ENCODE results near the gene SLC45A1.

The SLC45A1 gene

GRCh38 chr1:8360493-8361197 lies 42.7 kb downstream of the SLC45A1 start:
- H3K36me3 ChIP-seq (ENCODE audit: control insufficient read depth in 1 of 2, insufficient read depth in 2 of 2, low read length in 2 of 2) = peaks cover 57 to 89% of the 10 kb centered on the region in 2 donors
- H3K27ac ChIP-seq (ENCODE audit: low read depth, low read length) = no peak overlapping the region
- peaks cover 5 to 25% of the 10 kb centered on the region in 2 donors for H3K4me1 ChIP-seq (ENCODE audit: control insufficient read depth in 1 of 2, insufficient read depth in 2 of 2, low read length in 2 of 2)
- H3K9me3 ChIP-seq (ENCODE audit: control insufficient read depth in 1 of 2, low read length in 2 of 2) = no peaks in the 10 kb centered on the region
- H3K27me3 ChIP-seq (ENCODE audit: control insufficient read depth in 1 of 2, insufficient read depth in 2 of 2, low read length in 2 of 2) = no peaks in the 10 kb centered on the region
- H3K4me3 ChIP-seq (ENCODE audit: low read depth in 1 of 2, low read length in 2 of 2) = no peak overlapping the region
- no peak overlapping the region for H3K9ac ChIP-seq (ENCODE audit: low read depth in 1 of 2, low read length in 2 of 2)

GRCh38 chr1:8361198-8361849 lies 43.4 kb downstream of the SLC45A1 start:
- Histone ChIP-seq H3K27me3 (ENCODE audit: control insufficient read depth in 1 of 2, insufficient read depth in 2 of 2, low read length in 2 of 2) (no peaks in the 10 kb centered on the region), H3K4me3 (ENCODE audit: low read depth in 1 of 2, low read length in 2 of 2) (no peak overlapping the region), H3K36me3 (ENCODE audit: control insufficient read depth in 1 of 2, insufficient read depth in 2 of 2, low read length in 2 of 2) (peaks cover 55 to 89% of the 10 kb centered on the region in 2 donors), H3K9me3 (ENCODE audit: control insufficient read depth in 1 of 2, low read length in 2 of 2) (no peaks in the 10 kb centered on the region), H3K9ac (ENCODE audit: low read depth in 1 of 2, low read length in 2 of 2) (no peak overlapping the region), H3K4me1 (ENCODE audit: control insufficient read depth in 1 of 2, insufficient read depth in 2 of 2, low read length in 2 of 2) (peaks cover 5 to 25% of the 10 kb centered on the region in 2 donors), H3K27ac (ENCODE audit: low read depth, low read length) (no peak overlapping the region)

- H3K4me3 ChIP-seq (ENCODE audit: low read depth in 1 of 2, low read length in 2 of 2) = no peak overlapping the region
- no peak overlapping the region for H3K9ac ChIP-seq (ENCODE audit: low read depth in 1 of 2, low read length in 2 of 2)
- H3K9me3 ChIP-seq (ENCODE audit: control insufficient read depth in 1 of 2, low read length in 2 of 2) = no peaks in the 10 kb centered on the region
- H3K27me3 ChIP-seq (ENCODE audit: control insufficient read depth in 1 of 2, insufficient read depth in 2 of 2, low read length in 2 of 2) = no peaks in the 10 kb centered on the region
- no peak overlapping the region for H3K27ac ChIP-seq (ENCODE audit: low read depth, low read length)
- H3K36me3 ChIP-seq (ENCODE audit: control insufficient read depth in 1 of 2, insufficient read depth in 2 of 2, low read length in 2 of 2) = peaks cover 41 to 83% of the 10 kb centered on the region in 2 donors
- H3K4me1 ChIP-seq (ENCODE audit: control insufficient read depth in 1 of 2, insufficient read depth in 2 of 2, low read length in 2 of 2) = peaks cover 5 to 32% of the 10 kb centered on the region in 2 donors
Observed at GRCh38 chr1:8362701-8363101, 44.8 kb downstream of the SLC45A1 start.

- H3K36me3 ChIP-seq (ENCODE audit: control insufficient read depth in 1 of 2, insufficient read depth in 2 of 2, low read length in 2 of 2) = peaks cover 36 to 77% of the 10 kb centered on the region in 2 donors
- no peak overlapping the region for H3K9ac ChIP-seq (ENCODE audit: low read depth in 1 of 2, low read length in 2 of 2)
- no peak overlapping the region for H3K4me3 ChIP-seq (ENCODE audit: low read depth in 1 of 2, low read length in 2 of 2)
- H3K27me3 ChIP-seq (ENCODE audit: control insufficient read depth in 1 of 2, insufficient read depth in 2 of 2, low read length in 2 of 2) = no peaks in the 10 kb centered on the region
- H3K9me3 ChIP-seq (ENCODE audit: control insufficient read depth in 1 of 2, low read length in 2 of 2) = no peaks in the 10 kb centered on the region
- H3K27ac ChIP-seq (ENCODE audit: low read depth, low read length) = no peak overlapping the region
- H3K4me1 ChIP-seq (ENCODE audit: control insufficient read depth in 1 of 2, insufficient read depth in 2 of 2, low read length in 2 of 2) = peaks cover 5 to 31% of the 10 kb centered on the region in 2 donors
Observed at GRCh38 chr1:8363186-8363766, 45.4 kb downstream of the SLC45A1 start.

- H3K4me3 ChIP-seq (ENCODE audit: low read depth in 1 of 2, low read length in 2 of 2) = no peak overlapping the region
- H3K27ac ChIP-seq (ENCODE audit: low read depth, low read length) = no peak overlapping the region
- no peaks in the 10 kb centered on the region for H3K9me3 ChIP-seq (ENCODE audit: control insufficient read depth in 1 of 2, low read length in 2 of 2)
- no peaks in the 10 kb centered on the region for H3K27me3 ChIP-seq (ENCODE audit: control insufficient read depth in 1 of 2, insufficient read depth in 2 of 2, low read length in 2 of 2)
- peaks cover 36 to 71% of the 10 kb centered on the region in 2 donors for H3K36me3 ChIP-seq (ENCODE audit: control insufficient read depth in 1 of 2, insufficient read depth in 2 of 2, low read length in 2 of 2)
- peak overlapping the region in 1 of 2 donors; percentile 3 for H3K9ac ChIP-seq (ENCODE audit: low read depth in 1 of 2, low read length in 2 of 2)
- peaks cover 5 to 31% of the 10 kb centered on the region in 2 donors for H3K4me1 ChIP-seq (ENCODE audit: control insufficient read depth in 1 of 2, insufficient read depth in 2 of 2, low read length in 2 of 2)
Observed at GRCh38 chr1:8363767-8364301, 45.9 kb downstream of the SLC45A1 start.

- Histone ChIP-seq H3K27ac (ENCODE audit: low read depth, low read length) (no peak overlapping the region), H3K36me3 (ENCODE audit: control insufficient read depth in 1 of 2, insufficient read depth in 2 of 2, low read length in 2 of 2) (peaks cover 34 to 62% of the 10 kb centered on the region in 2 donors), H3K4me3 (ENCODE audit: low read depth in 1 of 2, low read length in 2 of 2) (peak overlapping the region in 1 of 2 donors; percentile 10), H3K9ac (ENCODE audit: low read depth in 1 of 2, low read length in 2 of 2) (no peak overlapping the region), H3K4me1 (ENCODE audit: control insufficient read depth in 1 of 2, insufficient read depth in 2 of 2, low read length in 2 of 2) (peaks cover 5 to 31% of the 10 kb centered on the region in 2 donors), H3K9me3 (ENCODE audit: control insufficient read depth in 1 of 2, low read length in 2 of 2) (no peaks in the 10 kb centered on the region), H3K27me3 (ENCODE audit: control insufficient read depth in 1 of 2, insufficient read depth in 2 of 2, low read length in 2 of 2) (no peaks in the 10 kb centered on the region)
Observed at GRCh38 chr1:8364528-8365442, 46.9 kb downstream of the SLC45A1 start.

- H3K4me1 ChIP-seq (ENCODE audit: control insufficient read depth in 1 of 2, insufficient read depth in 2 of 2, low read length in 2 of 2) = peaks cover 14 to 40% of the 10 kb centered on the region in 2 donors
- no peaks in the 10 kb centered on the region for H3K27me3 ChIP-seq (ENCODE audit: control insufficient read depth in 1 of 2, insufficient read depth in 2 of 2, low read length in 2 of 2)
- no peak overlapping the region for H3K9ac ChIP-seq (ENCODE audit: low read depth in 1 of 2, low read length in 2 of 2)
- no peaks in the 10 kb centered on the region for H3K9me3 ChIP-seq (ENCODE audit: control insufficient read depth in 1 of 2, low read length in 2 of 2)
- H3K36me3 ChIP-seq (ENCODE audit: control insufficient read depth in 1 of 2, insufficient read depth in 2 of 2, low read length in 2 of 2) = peaks cover 32 to 55% of the 10 kb centered on the region in 2 donors
- no peak overlapping the region for H3K27ac ChIP-seq (ENCODE audit: low read depth, low read length)
- H3K4me3 ChIP-seq (ENCODE audit: low read depth in 1 of 2, low read length in 2 of 2) = no peak overlapping the region
Observed at GRCh38 chr1:8365661-8366362, 47.9 kb downstream of the SLC45A1 start.

- H3K36me3 ChIP-seq (ENCODE audit: control insufficient read depth in 1 of 2, insufficient read depth in 2 of 2, low read length in 2 of 2) = peaks cover 13 to 50% of the 10 kb centered on the region in 2 donors
Observed at GRCh38 chr1:8367571-8368194, 49.8 kb downstream of the SLC45A1 start.

More at GRCh38 chr1:8367571-8368194, 49.8 kb downstream of the SLC45A1 start:
- H3K9me3 ChIP-seq (ENCODE audit: control insufficient read depth in 1 of 2, low read length in 2 of 2) = no peaks in the 10 kb centered on the region
- H3K27ac ChIP-seq (ENCODE audit: low read depth, low read length) = no peak overlapping the region
- H3K4me3 ChIP-seq (ENCODE audit: low read depth in 1 of 2, low read length in 2 of 2) = no peak overlapping the region
- no peak overlapping the region for H3K9ac ChIP-seq (ENCODE audit: low read depth in 1 of 2, low read length in 2 of 2)
- no peaks in the 10 kb centered on the region for H3K27me3 ChIP-seq (ENCODE audit: control insufficient read depth in 1 of 2, insufficient read depth in 2 of 2, low read length in 2 of 2)
- peaks cover 31 to 59% of the 10 kb centered on the region in 2 donors for H3K4me1 ChIP-seq (ENCODE audit: control insufficient read depth in 1 of 2, insufficient read depth in 2 of 2, low read length in 2 of 2)
